ENCODE measurements around the gene ST6GAL1. TPM values are rescaled to one million over a fixed set of nuclear protein-coding genes. Genes with fewer than 3 reads are reported as not detected.

The ST6GAL1 gene
- total and polyA plus RNA-seq, 2 of the 13 experiments (the other 11 are each of a cell fraction or from before 2014, with no cell fraction given) = 79.9 to 164 TPM

DNA sequence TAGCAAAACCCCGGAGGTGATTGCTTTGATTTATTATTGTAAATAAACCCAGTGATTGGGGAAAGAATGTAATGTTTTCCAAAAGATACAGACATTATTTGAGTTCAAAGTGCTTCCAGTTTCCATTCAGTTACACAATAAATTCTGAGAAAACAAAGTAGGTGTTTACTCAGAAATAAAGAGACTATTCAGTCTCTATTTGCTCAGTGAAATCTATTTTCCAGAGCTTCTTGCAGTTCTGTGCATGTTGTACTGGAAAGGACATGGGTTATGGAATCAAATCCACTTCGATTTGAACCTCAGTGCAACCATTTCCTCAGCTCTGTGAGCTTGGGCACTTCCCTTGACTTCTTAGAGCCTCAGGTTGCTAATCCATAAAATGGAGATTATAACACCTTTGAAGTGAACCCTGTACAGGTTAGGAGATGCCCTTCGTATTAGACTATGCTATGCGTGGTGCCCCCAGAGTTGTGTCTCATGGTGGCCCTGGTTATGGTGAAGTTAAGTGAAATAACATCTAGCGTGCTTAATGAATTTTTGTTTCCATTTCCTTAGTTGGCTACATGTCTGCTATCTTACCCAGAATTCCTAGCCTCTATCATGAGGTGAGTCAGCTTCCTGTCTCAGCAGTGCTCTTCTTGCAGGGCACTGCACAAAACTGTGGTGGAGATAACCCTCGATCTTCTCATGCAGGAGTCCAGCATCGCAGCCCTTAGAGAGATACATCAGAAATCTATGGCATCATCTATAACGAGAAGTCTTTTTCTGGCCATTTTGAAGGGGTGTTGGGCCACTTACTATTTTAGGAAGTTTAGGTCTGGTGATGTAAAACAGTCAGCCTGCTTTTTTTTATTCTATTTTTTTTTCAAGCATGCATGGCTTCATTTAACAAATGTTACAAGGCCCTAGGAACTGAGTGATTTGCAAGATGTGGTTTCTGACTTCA lies 111.3 kb downstream of the ST6GAL1 start (continued):
- TF ChIP-seq SSRP1 (CRISPR knock-in tag; IDR thresholded peaks at IDR 0.05) (peak; percentile 54; the same call in 1 of the 2 replicates), ZNF556 (CRISPR knock-in tag; IDR thresholded peaks at IDR 0.05; ENCODE audit: borderline replicate concordance) (no peak), ZFP36L1 (CRISPR knock-in tag; IDR thresholded peaks at IDR 0.05) (peak; percentile 51; the same call in 1 of the 2 replicates), KLF13 (CRISPR knock-in tag; IDR thresholded peaks at IDR 0.05) (no peak), BORCS8-MEF2B (CRISPR knock-in tag; IDR thresholded peaks at IDR 0.05) (no peak), TEAD2 (CRISPR knock-in tag; IDR thresholded peaks at IDR 0.05) (no peak), ZNF557 (CRISPR knock-in tag; IDR thresholded peaks at IDR 0.05) (no peak), MAZ (IDR thresholded peaks at IDR 0.05; ENCODE audit: borderline replicate concordance, low read depth, low read length) (no peak), MAZ (CRISPR knock-in tag; IDR thresholded peaks at IDR 0.05; ENCODE audit: low read depth) (no peak), TRIM24 (CRISPR knock-in tag; IDR thresholded peaks at IDR 0.05) (peak; percentile 10; the same call in 1 of the 2 replicates), DNMT3B (CRISPR knock-in tag; conservative IDR thresholded peaks at IDR 0.05) (no peak), LCORL (IDR thresholded peaks at IDR 0.05) (peak; percentile 63), LCORL (CRISPR knock-in tag; IDR thresholded peaks at IDR 0.05) (peak; percentile 37; the same call in 1 of the 2 replicates), ZNF256 (CRISPR knock-in tag; conservative IDR thresholded peaks at IDR 0.05) (no peak), DR1 (CRISPR knock-in tag; IDR thresholded peaks at IDR 0.05) (no peak; the same call in 1 of the 2 replicates), MAFF (IDR thresholded peaks at IDR 0.05; ENCODE audit: low read depth, low read length) (no peak), ZBTB8A (CRISPR knock-in tag; IDR thresholded peaks at IDR 0.05; ENCODE audit: borderline replicate concordance, low read depth) (no peak), CREB1 (IDR thresholded peaks at IDR 0.05) (no peak), CREB1 (CRISPR knock-in tag; IDR thresholded peaks at IDR 0.05) (peak; percentile 73; the same call in 1 of the 2 replicates)
- TF ChIP-seq, protein P1, sequence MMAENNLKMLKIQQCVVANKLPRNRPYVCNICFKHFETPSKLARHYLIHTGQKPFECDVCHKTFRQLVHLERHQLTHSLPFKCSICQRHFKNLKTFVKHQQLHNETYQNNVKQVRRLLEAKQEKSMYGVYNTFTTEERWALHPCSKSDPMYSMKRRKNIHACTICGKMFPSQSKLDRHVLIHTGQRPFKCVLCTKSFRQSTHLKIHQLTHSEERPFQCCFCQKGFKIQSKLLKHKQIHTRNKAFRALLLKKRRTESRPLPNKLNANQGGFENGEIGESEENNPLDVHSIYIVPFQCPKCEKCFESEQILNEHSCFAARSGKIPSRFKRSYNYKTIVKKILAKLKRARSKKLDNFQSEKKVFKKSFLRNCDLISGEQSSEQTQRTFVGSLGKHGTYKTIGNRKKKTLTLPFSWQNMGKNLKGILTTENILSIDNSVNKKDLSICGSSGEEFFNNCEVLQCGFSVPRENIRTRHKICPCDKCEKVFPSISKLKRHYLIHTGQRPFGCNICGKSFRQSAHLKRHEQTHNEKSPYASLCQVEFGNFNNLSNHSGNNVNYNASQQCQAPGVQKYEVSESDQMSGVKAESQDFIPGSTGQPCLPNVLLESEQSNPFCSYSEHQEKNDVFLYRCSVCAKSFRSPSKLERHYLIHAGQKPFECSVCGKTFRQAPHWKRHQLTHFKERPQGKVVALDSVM (CRISPR knock-in tag; IDR thresholded peaks at IDR 0.05) = 0 out of 2 replicates have a peak, but pooled peaks have one; percentile 11
- TF ChIP-seq, protein P2, sequence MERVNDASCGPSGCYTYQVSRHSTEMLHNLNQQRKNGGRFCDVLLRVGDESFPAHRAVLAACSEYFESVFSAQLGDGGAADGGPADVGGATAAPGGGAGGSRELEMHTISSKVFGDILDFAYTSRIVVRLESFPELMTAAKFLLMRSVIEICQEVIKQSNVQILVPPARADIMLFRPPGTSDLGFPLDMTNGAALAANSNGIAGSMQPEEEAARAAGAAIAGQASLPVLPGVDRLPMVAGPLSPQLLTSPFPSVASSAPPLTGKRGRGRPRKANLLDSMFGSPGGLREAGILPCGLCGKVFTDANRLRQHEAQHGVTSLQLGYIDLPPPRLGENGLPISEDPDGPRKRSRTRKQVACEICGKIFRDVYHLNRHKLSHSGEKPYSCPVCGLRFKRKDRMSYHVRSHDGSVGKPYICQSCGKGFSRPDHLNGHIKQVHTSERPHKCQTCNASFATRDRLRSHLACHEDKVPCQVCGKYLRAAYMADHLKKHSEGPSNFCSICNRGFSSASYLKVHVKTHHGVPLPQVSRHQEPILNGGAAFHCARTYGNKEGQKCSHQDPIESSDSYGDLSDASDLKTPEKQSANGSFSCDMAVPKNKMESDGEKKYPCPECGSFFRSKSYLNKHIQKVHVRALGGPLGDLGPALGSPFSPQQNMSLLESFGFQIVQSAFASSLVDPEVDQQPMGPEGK (CRISPR knock-in tag; IDR thresholded peaks at IDR 0.05) = no peak
- TF ChIP-seq, protein P3, sequence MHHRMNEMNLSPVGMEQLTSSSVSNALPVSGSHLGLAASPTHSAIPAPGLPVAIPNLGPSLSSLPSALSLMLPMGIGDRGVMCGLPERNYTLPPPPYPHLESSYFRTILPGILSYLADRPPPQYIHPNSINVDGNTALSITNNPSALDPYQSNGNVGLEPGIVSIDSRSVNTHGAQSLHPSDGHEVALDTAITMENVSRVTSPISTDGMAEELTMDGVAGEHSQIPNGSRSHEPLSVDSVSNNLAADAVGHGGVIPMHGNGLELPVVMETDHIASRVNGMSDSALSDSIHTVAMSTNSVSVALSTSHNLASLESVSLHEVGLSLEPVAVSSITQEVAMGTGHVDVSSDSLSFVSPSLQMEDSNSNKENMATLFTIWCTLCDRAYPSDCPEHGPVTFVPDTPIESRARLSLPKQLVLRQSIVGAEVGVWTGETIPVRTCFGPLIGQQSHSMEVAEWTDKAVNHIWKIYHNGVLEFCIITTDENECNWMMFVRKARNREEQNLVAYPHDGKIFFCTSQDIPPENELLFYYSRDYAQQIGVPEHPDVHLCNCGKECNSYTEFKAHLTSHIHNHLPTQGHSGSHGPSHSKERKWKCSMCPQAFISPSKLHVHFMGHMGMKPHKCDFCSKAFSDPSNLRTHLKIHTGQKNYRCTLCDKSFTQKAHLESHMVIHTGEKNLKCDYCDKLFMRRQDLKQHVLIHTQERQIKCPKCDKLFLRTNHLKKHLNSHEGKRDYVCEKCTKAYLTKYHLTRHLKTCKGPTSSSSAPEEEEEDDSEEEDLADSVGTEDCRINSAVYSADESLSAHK (CRISPR knock-in tag; IDR thresholded peaks at IDR 0.05; ENCODE audit: borderline replicate concordance) = 0 out of 2 replicates have a peak, but pooled peaks have one; percentile 44
- TF ChIP-seq, protein P4, sequence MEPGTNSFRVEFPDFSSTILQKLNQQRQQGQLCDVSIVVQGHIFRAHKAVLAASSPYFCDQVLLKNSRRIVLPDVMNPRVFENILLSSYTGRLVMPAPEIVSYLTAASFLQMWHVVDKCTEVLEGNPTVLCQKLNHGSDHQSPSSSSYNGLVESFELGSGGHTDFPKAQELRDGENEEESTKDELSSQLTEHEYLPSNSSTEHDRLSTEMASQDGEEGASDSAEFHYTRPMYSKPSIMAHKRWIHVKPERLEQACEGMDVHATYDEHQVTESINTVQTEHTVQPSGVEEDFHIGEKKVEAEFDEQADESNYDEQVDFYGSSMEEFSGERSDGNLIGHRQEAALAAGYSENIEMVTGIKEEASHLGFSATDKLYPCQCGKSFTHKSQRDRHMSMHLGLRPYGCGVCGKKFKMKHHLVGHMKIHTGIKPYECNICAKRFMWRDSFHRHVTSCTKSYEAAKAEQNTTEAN (CRISPR knock-in tag; conservative IDR thresholded peaks at IDR 0.05) = no peak

Measured in HepG2 (cell line).